B cell (primary cell): Measurements from ENCODE around the gene RIMS3. TPM values are rescaled to one million over a fixed set of nuclear protein-coding genes. Genes with fewer than 3 reads are reported as not detected.

Experiments used
- ATAC-seq: fragments of 200-7000 bp; cut with Tn5 transposase; one replicate; pipeline ENCODE4 v1.10.0; 2021; ENCODE audit warnings: low read depth, mild to moderate bottlenecking, moderate number of reproducible peaks, moderate library complexity
- CTCF ChIA-PET: fragments of 350-600 bp; sonication (Branson Sonifier 250); formaldehyde crosslinking; loops from one replicate; lab custom pipeline; 2021; ENCODE audit warnings: antibody characterized with exemption, inconsistent platforms; lab: Charles Lee
- POLR2A ChIA-PET: fragments of 350-600 bp; sonication (Branson Sonifier 250); formaldehyde crosslinking; loops from one replicate; lab custom pipeline; 2021; ENCODE audit warnings: antibody characterized with exemption; lab: Charles Lee
- DNase-seq: peaks from one replicate; pipeline ENCODE4 v3.0.0; 2013
- H2AFZ ChIP-seq: 2 replicates; pipeline ENCODE4 v1.6.1; 2012; ENCODE audit warnings: mild to moderate bottlenecking, low read depth, low read length; ENCODE audit not compliant: insufficient read depth, poor library complexity, severe bottlenecking
- H3K27ac ChIP-seq, 2 donors: 1 replicate in 1 of 2; 2 replicates in 1 of 2; pipeline ENCODE4 v1.5.1; 2012 to 2013; ENCODE audit warnings: low read length in 2 of 2, mild to moderate bottlenecking in 2 of 2, moderate library complexity in 1 of 2
- H3K27me3 ChIP-seq, 4 experiments: fragments of 200-600 bp in 1 of 4; sonication (generic) in 1 of 4; replicated peaks in 1 of 4; 1 replicate in 2 of 4; 2 replicates in 2 of 4; pipeline versions ENCODE4 v1.6.1 to v1.7.0; 2013 to 2016; ENCODE audit warnings: low read length in 3 of 4, mild to moderate bottlenecking in 2 of 4, mixed read lengths in 1 of 4, moderate library complexity in 1 of 4; ENCODE audit not compliant: insufficient read depth in 4 of 4, control insufficient read depth in 3 of 4; ENCODE audit errors: control extremely low read depth in 1 of 4
- H3K36me3 ChIP-seq, 2 experiments: replicated peaks in 1 of 2; 1 replicate in 1 of 2; 2 replicates in 1 of 2; pipeline versions ENCODE4 v1.6.1 to v1.7.1; 2013; ENCODE audit warnings: low read length in 1 of 2; ENCODE audit not compliant: insufficient read depth in 2 of 2, control insufficient read depth in 1 of 2; ENCODE audit errors: control extremely low read depth in 1 of 2, extremely low read depth in 1 of 2
- H3K4me1 ChIP-seq, 2 donors: fragments of 200-600 bp in 1 of 2; sonication (generic) in 1 of 2; 1 replicate in 1 of 2; 2 replicates in 1 of 2; pipeline versions ENCODE4 v1.5.1 to v1.6.1; 2013 to 2017; ENCODE audit warnings: low read length in 2 of 2; ENCODE audit not compliant: control insufficient read depth in 2 of 2, insufficient read depth in 2 of 2
- H3K4me2 ChIP-seq: replicated peaks from 2 replicates; pipeline ENCODE3; 2012; ENCODE audit warnings: mild to moderate bottlenecking, low read depth, low read length; ENCODE audit not compliant: poor library complexity, severe bottlenecking
- H3K4me3 ChIP-seq, 5 experiments: fragments of 200-600 bp in 1 of 5; sonication (generic) in 1 of 5; 1 replicate in 3 of 5; 2 replicates in 2 of 5; pipeline versions ENCODE4 v1.5.1 to v1.7.0; 2011 to 2016; ENCODE audit warnings: low read length in 4 of 5, mild to moderate bottlenecking in 4 of 5, low read depth in 2 of 5, control low read depth in 1 of 5, moderate library complexity in 1 of 5; ENCODE audit not compliant: insufficient read depth in 1 of 5; ENCODE audit errors: control extremely low read depth in 1 of 5, extremely low read depth in 1 of 5
- H3K79me2 ChIP-seq: fragments of 200-600 bp; sonication (generic); one replicate; pipeline ENCODE4 v1.6.0; 2016; ENCODE audit warnings: low read length; ENCODE audit not compliant: control insufficient read depth, insufficient read depth
- H3K9ac ChIP-seq: fragments of 200-600 bp; sonication (generic); 2 replicates; pipeline ENCODE4 v1.6.1; 2017; ENCODE audit warnings: mild to moderate bottlenecking, low read length, moderate library complexity
- H3K9me3 ChIP-seq, 3 donors: one replicate each; pipeline versions ENCODE4 v1.6.1 to v1.7.1; 2013; ENCODE audit warnings: low read length in 2 of 3; ENCODE audit not compliant: control insufficient read depth in 2 of 3, insufficient read depth in 1 of 3; ENCODE audit errors: control extremely low read depth in 1 of 3
- H4K20me1 ChIP-seq: 2 replicates; pipeline ENCODE4 v1.6.0; 2012; ENCODE audit warnings: mild to moderate bottlenecking, low read length; ENCODE audit not compliant: insufficient read depth, control insufficient read depth, poor library complexity, severe bottlenecking
- H3K27ac Mint-ChIP-seq: one replicate; pipeline ENCODE4 v1.8.0; 2021; ENCODE audit warnings: mixed read lengths
- H3K27me3 Mint-ChIP-seq: one replicate; pipeline ENCODE4 v1.8.0; 2021; ENCODE audit warnings: mixed read lengths
- H3K4me1 Mint-ChIP-seq: one replicate; pipeline ENCODE4 v1.8.0; 2021; ENCODE audit warnings: mixed read lengths
- H3K4me3 Mint-ChIP-seq: one replicate; pipeline ENCODE4 v1.8.0; 2021; ENCODE audit warnings: mixed read lengths
- H3K9me3 Mint-ChIP-seq: one replicate; pipeline ENCODE4 v1.8.0; 2022; ENCODE audit warnings: mixed read lengths; ENCODE audit not compliant: insufficient read depth
- CTCF ChIP-seq: fragments of 200-600 bp; IDR thresholded peaks from one replicate; pipeline ENCODE4 v1.8.0; 2022; ENCODE audit warnings: antibody characterized with exemption, mild to moderate bottlenecking
- EZH2 ChIP-seq: IDR thresholded peaks from 2 replicates; pipeline ENCODE4 v1.6.1; 2012; ENCODE audit warnings: borderline replicate concordance, low read depth, mild to moderate bottlenecking, moderate library complexity, low read length; ENCODE audit not compliant: insufficient read depth, poor library complexity, severe bottlenecking
- WGBS: methylation state at CpG from one replicate; pipeline ENCODE4 v1.1.5; 2013; ENCODE audit warnings: missing lambda C conversion rate; ENCODE audit not compliant: insufficient coverage; 5-methylcytosine and 5-hydroxymethylcytosine counted together
- intact Hi-C: fragments of 100-400 bp; cut with micrococcal nuclease; formaldehyde crosslinking; loops from one replicate; pipeline ENCODE4 v1.10.0; 2022
- polyA plus RNA-seq: library from polyadenylated mRNA; depleted of rRNA; stranded (reverse); fragments of >200 nt; gene quantifications from 2 replicates; pipeline ENCODE4 v1.2.3, GENCODE V29; 2012
- total RNA-seq, 2 donors: library from RNA; stranded (reverse); fragments of 120-200 nt in 1 of 2; gene quantifications; 1 replicate in 1 of 2; 2 replicates in 1 of 2; pipeline versions ENCODE4 v1.2.3 to v1.2.4, GENCODE V29; 2013 to 2022

RIMS3 gene
- total and polyA plus RNA-seq, 2 donors (not counting 1 experiment from before 2014, with no cell fraction given), result 1.1 to 5.4 TPM

- Mint-ChIP-seq H3K27me3 (no peaks in the 10 kb centered on the region), H3K4me3 (peak overlapping the region; percentile 81), H3K9me3 (no peaks in the 10 kb centered on the region), H3K27ac (peak overlapping the region; percentile 54), H3K4me1 (peaks cover 25% of the 10 kb centered on the region)
- Histone ChIP-seq H4K20me1 (no peaks in the 10 kb centered on the region), H2AFZ (peak overlapping the region; percentile 14), H3K36me3 (no peaks in the 10 kb centered on the region), H3K4me2 (no peak overlapping the region), H3K4me1 (peaks cover 10 to 20% of the 10 kb centered on the region in 2 donors), H3K9ac (no peak overlapping the region), H3K9me3 (no peaks in the 10 kb centered on the region), H3K79me2 (no peaks in the 10 kb centered on the region), H3K27ac (no peak overlapping the region), H3K27me3 (no peaks in the 10 kb centered on the region), H3K4me3 (no peak overlapping the region)
- peak; percentile 20 for DNase-seq
- CTCF ChIA-PET, result interaction anchor here (0.9 to 1.0 kb wide), 2 partner anchors 186 to 325 kb away, joined by 3 read pairs; no protein-coding TSS in a partner anchor
- 28% methylated on average over 7 of the region's 8 CpGs for WGBS
- intact Hi-C loops, result no loop called here
- POLR2A ChIA-PET, result no interaction called here
- ATAC-seq, result no peak
- no peak for TF ChIP-seq CTCF
- TF ChIP-seq EZH2, result no peak
Observed at GRCh38 chr1:40663324-40664166, 1.9 kb downstream of the RIMS3 start.

GRCh38 chr1:40662864-40663263, 2.6 kb downstream of the RIMS3 start:
- no peak overlapping the region for H3K4me3 Mint-ChIP-seq
- ChIA-PET CTCF (interaction anchor here (0.9 kb wide), 1 partner anchor 324 kb away, joined by 3 read pairs; no protein-coding TSS in a partner anchor), POLR2A (no interaction called here)
- Histone ChIP-seq H3K27ac (no peak overlapping the region), H3K4me3 (no peak overlapping the region), H3K4me2 (no peak overlapping the region), H3K27me3 (no peaks in the 10 kb centered on the region), H3K36me3 (no peaks in the 10 kb centered on the region), H3K9ac (no peak overlapping the region), H2AFZ (no peak overlapping the region), H4K20me1 (no peaks in the 10 kb centered on the region), H3K9me3 (no peaks in the 10 kb centered on the region), H3K79me2 (no peaks in the 10 kb centered on the region), H3K4me1 (peaks cover 9 to 18% of the 10 kb centered on the region in 2 donors)
- H3K27me3 Mint-ChIP-seq, result no peaks in the 10 kb centered on the region
- ATAC-seq, result no peak
- TF ChIP-seq CTCF (no peak), EZH2 (no peak)
- no peak overlapping the region for H3K27ac Mint-ChIP-seq
- no peak for DNase-seq
- intact Hi-C loops, result no loop called here
- peaks cover 21% of the 10 kb centered on the region for H3K4me1 Mint-ChIP-seq
- WGBS, result 100% methylated on average over 1 of the region's 4 CpGs
- no peaks in the 10 kb centered on the region for H3K9me3 Mint-ChIP-seq
